AG10803 (cell line): ENCODE results near the gene ANKRD33B.

Experiments used
- DNase-seq: peaks from one replicate; pipeline ENCODE4 v3.0.0; 2010; ENCODE audit warnings: low read depth
- H3K4me3 ChIP-seq: 2 replicates; pipeline ENCODE4 v1.5.1; 2011; ENCODE audit warnings: mild to moderate bottlenecking, low read length, control low read depth
- TF ChIP-seq, protein P1 (sequence below): conservative IDR thresholded peaks from 2 replicates; pipeline ENCODE4 v1.5.1; 2011; ENCODE audit warnings: mild to moderate bottlenecking, low read length, control low read depth, inconsistent platforms

The ANKRD33B gene

DNA sequence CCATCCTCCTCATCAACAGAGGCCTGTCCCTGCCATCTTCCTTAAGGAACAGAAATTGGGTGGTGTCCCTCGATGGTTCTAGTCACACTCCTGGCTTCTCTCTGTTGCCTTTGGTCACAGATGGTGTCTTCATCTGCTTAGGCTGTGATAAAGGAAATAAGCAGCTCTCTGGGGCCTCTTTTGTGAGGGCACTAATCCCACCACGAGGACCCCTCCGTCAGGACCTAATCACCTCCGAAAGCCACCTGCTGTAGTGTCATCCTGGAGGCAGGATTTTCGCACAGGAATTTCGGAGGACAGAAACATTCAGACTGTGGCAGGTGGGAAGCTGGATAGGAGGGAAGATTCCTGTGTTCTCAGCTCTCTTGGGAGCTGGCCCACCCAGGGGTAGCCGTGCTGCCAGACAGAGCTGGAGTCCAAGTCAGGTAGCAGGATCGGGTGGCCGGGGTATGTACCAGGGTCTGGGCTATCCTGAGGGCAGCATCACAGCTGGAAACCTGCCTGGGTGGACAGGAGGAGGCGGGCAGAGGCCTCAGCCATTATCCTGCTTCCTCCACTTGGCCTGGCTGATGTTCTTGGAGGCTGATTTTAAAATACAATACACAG, 59.5 kb downstream of the ANKRD33B start:
- H3K4me3 ChIP-seq, result no peak overlapping the region
- TF ChIP-seq, protein P1, sequence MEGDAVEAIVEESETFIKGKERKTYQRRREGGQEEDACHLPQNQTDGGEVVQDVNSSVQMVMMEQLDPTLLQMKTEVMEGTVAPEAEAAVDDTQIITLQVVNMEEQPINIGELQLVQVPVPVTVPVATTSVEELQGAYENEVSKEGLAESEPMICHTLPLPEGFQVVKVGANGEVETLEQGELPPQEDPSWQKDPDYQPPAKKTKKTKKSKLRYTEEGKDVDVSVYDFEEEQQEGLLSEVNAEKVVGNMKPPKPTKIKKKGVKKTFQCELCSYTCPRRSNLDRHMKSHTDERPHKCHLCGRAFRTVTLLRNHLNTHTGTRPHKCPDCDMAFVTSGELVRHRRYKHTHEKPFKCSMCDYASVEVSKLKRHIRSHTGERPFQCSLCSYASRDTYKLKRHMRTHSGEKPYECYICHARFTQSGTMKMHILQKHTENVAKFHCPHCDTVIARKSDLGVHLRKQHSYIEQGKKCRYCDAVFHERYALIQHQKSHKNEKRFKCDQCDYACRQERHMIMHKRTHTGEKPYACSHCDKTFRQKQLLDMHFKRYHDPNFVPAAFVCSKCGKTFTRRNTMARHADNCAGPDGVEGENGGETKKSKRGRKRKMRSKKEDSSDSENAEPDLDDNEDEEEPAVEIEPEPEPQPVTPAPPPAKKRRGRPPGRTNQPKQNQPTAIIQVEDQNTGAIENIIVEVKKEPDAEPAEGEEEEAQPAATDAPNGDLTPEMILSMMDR, result no peak
- no peak for DNase-seq

GRCh38 chr5:10624206-10624605, 60.3 kb downstream of the ANKRD33B start:
- no peak for DNase-seq

DNA sequence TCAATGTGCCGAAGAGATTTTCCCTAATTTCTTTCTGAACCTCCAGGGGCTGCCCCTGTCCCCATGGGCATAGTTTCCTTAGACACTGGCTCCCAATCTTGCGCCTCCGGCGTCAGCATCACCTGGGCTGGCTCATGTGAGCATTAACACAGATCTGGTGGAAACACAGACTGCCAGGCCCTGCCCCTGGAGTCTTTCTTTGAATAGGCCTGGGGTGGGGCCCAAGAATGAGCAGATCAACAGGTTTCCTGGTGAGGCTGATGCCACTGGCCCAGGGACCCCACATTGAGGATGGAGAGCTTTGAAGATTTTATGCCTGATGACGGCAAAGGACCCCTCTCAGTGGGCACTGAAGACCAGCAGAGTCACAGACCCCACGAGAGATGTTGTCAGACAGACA, 60.8 kb downstream of the ANKRD33B start:
- DNase-seq, result no peak
- TF ChIP-seq, protein P1, result no peak
- H3K4me3 ChIP-seq, result no peak overlapping the region

More at GRCh38 chr5:10624206-10624605, 60.3 kb downstream of the ANKRD33B start:
- TF ChIP-seq, protein P1, result no peak
- no peak overlapping the region for H3K4me3 ChIP-seq

GRCh38 chr5:10625700-10626472, 62.0 kb downstream of the ANKRD33B start:
- no peak for DNase-seq
- no peak overlapping the region for H3K4me3 ChIP-seq
- TF ChIP-seq, protein P1, result no peak

GRCh38 chr5:10626473-10627013, 62.7 kb downstream of the ANKRD33B start:
- DNase-seq, result peak; percentile 30
- no peak overlapping the region for H3K4me3 ChIP-seq
- TF ChIP-seq, protein P1, result no peak

- DNase-seq, result no peak
- peak overlapping the region; percentile 35 for H3K4me3 ChIP-seq
- TF ChIP-seq, protein P1, result no peak
Observed at GRCh38 chr5:10627160-10627701, 63.4 kb downstream of the ANKRD33B start.
